ENCODE measurements around the gene PSAT1.

DNA sequence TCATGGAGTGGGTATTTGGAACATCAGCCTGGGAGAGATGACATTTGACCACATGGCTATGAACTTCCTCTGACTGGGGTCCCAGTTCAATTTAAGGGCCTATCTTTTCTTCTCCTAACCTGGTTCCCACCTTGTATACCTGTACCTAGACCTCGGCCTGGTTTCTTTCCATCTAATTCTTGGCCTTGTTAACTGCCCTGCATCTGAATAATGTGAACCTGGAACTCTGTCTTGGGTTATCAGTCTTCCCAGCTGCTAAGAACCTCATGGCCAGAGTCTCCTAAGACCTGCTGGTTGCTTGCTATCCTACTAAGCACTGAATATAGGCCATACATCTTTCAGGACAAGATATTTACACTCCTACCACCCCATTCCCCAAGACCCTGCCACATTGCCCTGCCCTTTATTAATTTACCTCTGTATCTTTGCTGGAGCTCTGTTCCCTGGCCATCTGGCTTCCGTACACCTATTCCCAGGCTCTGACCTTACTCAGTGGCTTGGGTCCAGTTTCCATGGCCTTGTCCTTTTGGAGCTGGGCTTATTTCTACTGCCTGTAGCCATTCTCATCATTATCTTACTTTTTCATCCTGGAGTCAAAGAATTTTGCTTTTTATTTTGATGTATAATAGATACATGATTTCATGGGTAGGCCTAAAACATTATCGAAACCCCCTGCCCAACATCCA is 6.6 kb downstream of the PSAT1 start:
- TF ChIP-seq EZH2 (IDR thresholded peaks at IDR 0.05) = no peak
- no peak for TF ChIP-seq POLR2AphosphoS5 (IDR thresholded peaks at IDR 0.05; ENCODE audit: borderline replicate concordance, low read depth, low read length)
